NCI-H2029 treated with DMSO at 0.1 percent for 48 hours (cell line): ENCODE results near the gene PPP1R16B.
A peak's percentile ranks its signal among the peaks of the same experiment; 100 is the strongest.

Experiments used
- DNase-seq: peaks from one replicate; lab custom pipeline; 2025; lab: John Stamatoyannopoulos, UW

The PPP1R16B gene

DNA sequence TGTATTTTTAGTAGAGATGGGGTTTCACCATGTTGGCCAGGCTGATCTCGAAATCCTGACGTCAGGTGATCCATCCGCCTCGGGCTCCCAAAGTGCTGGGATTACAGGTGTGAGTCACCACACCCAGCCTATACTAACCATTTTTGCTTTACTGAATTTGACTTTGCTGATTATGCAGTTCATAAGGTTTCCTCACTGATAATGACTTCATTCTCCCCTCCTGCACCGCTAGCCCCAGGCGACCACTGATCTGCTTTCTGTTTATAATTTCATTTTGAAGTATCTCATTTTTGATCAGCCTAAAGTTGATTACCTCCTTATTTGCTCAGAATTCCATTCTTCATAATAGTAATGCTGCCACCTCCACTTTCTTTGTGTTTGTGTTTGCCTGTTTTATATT, 72.0 kb downstream of the PPP1R16B start:
- no peak for DNase-seq

- DNase-seq, result no peak
Measured at GRCh38 chr20:38878866-38879265, 73.4 kb downstream of the PPP1R16B start.

GRCh38 chr20:38880952-38881735, 75.6 kb downstream of the PPP1R16B start:
- no peak for DNase-seq

DNA sequence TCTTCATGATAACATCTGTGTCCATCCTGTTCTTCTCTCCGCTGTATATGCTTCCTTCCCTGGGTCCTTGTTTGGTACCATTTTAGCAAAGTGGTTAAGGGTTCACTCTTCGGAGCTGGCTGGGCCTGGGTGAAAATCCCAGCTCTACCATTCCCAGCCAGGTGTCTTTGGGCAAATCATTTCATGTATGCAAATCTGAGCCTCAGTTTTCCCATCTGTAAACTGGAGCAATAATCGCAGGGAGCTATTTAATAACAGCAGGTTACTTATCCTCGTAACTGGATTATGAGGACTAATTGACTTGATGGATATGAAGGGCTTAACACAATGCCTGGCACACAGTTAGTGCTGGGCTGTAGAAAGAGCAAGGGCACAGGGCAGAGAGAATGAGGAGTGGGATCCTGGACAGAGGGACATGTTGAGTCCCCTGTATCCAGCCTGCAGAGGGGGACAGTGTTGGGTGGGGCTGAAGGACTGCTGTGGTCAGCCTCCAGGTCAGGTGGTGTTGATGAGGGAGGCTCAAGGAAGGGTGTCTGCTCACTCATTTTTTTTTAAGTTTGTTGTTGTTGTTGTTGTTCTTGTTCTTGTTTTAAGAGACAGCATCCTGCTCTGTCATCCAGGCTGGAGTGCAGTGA, 76.4 kb downstream of the PPP1R16B start:
- DNase-seq, result no peak

DNA sequence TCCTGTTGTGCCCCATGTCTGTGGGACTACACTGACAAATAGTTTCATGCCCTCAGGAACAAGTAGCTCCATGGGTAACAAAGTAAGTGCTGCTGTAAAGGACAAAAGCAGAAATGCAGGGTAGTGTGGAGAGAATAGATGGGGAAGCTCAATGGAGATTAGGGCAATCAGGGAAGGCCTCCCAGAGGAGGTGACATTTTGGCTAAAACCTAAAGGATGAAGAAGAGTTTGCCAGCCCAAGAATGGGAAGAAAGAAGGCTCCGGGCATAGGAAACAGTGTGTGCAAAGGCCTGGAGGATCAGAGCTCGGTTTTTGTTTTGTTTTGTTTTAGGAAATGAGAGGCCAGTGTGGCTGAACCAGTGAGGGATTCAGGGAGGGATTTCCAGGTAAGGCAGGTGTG, 77.1 kb downstream of the PPP1R16B start:
- no peak for DNase-seq

DNA sequence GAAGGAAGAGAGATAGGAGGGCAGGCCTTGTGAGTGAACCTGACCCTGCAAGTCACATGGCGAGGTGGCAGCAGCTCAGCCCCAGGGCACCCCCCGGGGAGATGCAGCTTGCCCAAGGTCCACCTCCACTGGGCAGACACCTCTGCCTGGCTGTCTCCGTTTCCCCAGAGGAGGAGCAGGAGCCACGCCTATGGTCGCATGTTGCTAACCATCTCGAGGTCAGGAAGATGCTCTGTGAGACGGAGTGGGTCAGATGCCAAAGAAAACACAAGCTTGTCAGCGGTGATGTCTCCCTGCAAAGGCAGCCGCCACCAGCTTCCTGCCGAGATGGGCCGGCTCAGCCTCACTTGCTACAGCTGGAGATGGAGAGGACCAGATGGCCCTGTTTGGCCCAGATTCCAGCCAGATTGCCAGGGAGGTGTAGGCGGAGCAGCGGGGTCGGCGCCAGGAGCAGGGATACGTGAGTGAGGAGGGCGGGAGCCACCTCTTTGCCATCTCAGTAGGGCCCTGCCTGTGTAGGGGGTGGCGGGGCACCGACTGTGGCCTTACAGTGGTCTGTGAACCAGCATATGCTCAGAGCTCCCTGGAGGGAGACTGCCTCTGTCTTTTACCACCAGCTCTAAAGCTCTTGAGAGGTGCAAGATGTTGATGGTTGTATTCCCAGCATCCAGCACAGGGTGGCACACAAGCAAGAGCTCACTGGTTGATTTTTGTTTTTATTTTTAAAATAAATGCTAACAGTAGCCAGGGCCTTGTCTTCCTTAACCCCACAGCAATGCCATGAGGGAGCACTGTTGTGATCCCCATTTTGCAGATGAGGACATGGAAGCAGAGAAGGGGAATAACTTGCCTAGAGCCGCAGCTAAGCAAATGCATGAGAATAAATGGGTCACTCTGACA, 77.8 kb downstream of the PPP1R16B start:
- no peak for DNase-seq

GRCh38 chr20:38883981-38884733, 78.7 kb downstream of the PPP1R16B start:
- no peak for DNase-seq

DNA sequence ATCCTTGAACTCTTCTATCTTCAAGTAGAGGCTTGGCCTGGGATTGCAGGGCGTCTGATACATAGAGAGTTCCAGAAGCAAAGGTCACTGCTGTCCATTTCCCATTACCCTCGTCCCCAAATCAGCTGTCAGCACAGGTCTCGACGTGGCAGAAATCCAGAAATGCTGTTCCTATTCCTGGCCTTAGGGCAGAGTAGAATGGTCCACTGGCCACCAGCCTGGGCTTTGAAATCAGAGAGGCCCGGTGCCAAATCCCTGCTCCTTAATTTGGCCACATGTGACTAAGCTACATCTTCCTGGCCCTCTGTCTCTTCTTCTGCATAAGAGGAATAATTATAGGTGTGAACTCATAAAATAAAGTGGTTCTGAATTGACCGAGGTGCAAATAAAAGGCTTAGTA, 79.9 kb downstream of the PPP1R16B start:
- no peak for DNase-seq

DNA sequence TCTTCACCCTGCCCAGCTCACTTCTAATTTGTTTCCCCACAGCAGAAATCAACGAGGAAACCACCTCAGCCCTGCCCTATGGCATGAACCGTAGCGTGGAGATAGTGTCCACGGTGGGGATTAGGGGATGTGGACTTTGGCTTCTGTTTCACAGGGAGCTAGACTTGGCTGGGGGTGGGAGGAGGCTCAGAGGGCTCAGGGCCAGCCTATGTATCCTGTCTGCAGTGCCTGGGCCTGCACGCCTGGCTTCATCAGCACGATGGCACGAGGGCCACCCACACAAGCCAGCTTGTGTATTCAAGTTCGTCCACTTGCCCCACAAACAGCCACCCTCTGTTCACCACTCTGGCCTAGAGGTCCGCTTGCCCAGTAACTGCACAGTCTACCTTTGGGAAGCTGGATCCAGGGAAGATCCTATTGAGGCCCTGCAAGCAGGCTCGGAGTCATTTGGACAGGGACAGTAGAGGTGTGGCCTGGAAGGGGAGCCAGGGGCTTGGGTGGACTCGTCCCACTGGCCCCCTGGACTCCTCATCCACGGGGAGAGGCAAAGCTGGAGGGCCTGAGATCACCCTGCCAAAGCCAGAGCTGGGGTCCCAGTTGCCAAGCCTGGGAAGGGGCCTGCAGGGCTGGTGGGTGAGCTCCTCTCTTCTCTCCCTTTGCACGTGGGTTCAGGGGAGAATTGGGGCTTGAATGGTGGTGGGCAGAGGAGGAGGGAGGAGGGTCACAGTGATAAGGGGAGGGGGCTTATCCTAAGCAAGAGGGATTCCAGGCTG, 82.7 kb downstream of the PPP1R16B start:
- no peak for DNase-seq

DNA sequence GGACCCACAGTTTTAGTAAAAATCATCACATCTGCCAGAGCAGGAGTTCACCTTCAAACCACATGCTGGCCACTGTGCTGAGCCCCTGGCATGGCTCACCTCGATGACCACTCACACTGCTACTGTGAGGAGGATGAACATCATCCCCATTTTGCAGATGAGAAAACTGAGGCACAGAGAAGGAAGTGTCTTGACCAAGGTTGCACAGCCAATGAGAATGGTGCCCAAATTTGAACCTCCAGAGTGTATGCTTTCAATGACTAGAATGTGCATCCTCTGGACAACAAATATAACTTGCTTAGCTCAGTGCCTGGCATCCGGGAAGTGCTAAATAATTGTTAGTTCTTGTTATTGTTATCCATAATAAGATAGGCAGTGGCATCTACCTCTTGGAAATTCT, 83.6 kb downstream of the PPP1R16B start:
- no peak for DNase-seq

DNA sequence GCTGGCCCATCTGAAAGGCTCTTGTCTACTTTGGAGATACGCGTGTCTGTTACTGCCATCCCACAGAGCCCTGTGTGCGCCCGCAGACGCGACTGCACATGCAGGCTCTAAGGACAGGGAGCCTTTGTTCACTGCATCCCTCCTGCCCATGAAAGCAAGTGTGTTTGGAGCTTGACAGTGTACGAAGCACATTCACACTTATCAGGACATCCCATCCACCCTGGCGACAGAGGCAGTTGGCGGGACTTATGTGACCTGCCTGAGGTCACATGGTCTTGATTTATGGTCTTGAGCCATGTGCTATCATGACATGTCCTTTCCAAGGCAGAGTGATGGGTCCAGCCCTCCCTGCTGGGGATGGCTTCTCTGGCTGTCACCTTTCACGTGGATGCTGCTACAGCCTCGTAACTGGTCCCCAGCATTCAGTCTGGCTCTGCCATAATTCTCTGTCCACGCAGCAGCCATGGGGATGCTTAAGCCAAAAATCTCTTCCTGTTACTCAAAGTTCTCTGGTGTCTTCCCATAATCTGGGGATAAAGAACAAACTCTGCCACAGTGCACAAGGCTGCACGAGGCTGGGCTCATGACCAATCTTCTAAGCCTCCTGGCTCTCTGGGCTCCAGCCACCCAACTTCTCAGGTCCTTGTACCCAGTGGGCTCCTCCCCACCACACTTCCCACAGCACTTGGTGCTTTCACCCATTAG, 84.4 kb downstream of the PPP1R16B start:
- no peak for DNase-seq

DNA sequence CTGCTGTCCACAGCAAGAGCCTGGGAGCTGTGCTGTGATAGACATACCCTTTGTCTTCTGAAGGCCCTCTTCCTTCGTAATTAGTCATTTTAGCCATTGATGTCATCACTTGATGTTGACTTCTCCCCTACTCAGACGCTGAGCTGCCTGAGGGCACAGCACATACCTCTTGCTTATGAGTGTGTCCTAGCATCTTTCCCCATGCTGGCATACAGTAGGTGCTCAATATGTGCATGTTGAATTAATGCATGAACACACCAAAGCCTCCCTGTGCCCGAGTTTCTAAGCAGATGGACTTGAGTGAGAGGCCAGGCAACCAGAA, 85.0 kb downstream of the PPP1R16B start:
- no peak for DNase-seq

DNA sequence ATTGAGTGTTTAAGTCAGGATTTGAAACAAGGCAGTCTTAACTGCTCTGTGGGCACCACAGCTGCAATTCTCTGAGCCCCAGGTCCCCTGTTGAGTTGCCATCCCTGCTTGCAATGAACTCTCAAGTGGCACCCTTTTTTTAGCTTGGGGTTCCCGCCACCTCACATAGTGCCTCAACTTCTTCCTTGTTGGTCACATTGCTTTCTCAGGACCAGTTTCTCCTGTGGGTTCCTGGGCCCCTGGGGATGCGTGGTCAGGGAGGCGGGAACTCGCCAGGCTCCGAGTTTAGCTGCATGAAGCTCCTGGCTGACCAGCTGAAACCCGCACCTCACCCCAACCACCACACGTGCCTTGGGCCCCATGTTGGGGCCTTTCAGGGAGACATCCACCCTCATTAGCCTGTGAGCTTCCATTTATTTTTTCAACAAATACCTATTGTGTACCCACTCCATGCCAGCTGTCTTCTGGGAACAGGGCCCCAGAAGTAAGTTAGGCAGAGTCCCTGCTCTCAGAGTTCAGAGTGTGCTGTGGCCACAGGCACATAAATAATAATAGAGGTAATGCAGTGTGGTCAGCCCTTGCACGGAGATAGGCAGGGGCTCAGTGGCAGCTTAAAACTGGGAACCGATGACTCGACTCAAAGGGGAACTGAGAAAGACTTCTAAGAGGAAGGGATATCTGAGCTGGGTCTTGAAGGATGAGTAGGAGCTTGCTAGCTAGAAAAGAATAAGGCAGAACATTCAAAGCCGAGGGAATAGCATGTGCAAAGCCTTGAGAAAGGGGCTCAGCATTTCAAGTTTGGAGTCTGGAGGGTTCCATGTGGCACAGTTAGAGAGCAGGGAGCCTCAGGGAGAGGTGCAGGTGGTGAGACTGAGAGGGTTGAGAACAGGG, 86.8 kb downstream of the PPP1R16B start:
- DNase-seq, result no peak

- no peak for DNase-seq
Measured at GRCh38 chr20:38893056-38893564, 87.6 kb downstream of the PPP1R16B start.

GRCh38 chr20:38893565-38894090, 88.1 kb downstream of the PPP1R16B start:
- peak; percentile 2 for DNase-seq

DNA sequence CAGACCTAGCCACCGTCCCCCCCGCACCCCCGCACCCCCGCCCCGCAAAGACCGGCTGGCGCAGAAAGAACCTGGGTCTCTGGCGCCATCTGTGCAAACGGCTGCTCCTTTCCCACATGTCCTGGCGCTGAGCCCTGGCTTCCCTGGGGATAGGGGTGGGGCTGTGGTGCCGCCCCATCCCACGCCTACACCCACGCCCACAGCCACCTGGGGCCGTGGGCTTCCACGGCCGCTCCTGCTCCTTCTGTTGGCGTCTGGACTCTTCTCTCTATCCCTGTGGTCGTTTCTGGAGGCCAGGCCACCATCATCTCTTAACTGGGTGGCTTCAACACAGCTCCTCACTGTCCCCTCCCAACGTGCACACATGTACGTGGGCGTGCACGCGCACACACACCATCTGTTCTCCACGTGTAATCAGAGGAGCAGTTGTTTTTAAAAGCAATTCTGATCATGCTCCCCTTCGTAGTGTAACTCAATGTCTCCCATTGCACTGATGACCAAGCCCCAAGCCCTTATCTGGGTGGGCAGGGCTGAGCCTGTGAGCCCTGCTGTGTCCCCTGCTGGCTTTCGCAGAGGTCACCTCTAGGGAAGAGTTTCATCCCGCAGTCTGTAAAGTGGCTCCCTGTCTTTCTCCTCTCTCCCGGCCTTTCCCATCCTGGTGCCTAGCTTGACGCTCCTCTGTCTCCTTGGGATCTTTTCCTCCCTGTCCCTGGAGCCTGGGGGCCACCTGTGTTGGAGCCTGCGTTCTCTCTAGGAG, 88.8 kb downstream of the PPP1R16B start:
- no peak for DNase-seq

GRCh38 chr20:38895098-38895949, 89.8 kb downstream of the PPP1R16B start:
- DNase-seq, result no peak
